SK-N-SH (cell line): Measurements from ENCODE around the gene TMEM117.

Experiments
- MXI1 ChIP-seq: IDR thresholded peaks from 2 replicates; pipeline ENCODE4 v1.6.1; 2012; ENCODE audit warnings: mild to moderate bottlenecking, low read depth, low read length, improper control_type of control experiment
- POLR2AphosphoS5 ChIP-seq: IDR thresholded peaks from 2 replicates; pipeline ENCODE4 v1.6.1; 2012; ENCODE audit warnings: low read depth, low read length
- SIN3A ChIP-seq: IDR thresholded peaks from 2 replicates; pipeline ENCODE4 v1.6.1; 2012; ENCODE audit warnings: low read depth, mild to moderate bottlenecking, low read length, moderate library complexity, borderline replicate concordance
- TCF12 ChIP-seq: IDR thresholded peaks from 2 replicates; pipeline ENCODE4 v1.4.0; 2012
- TEAD4 ChIP-seq: IDR thresholded peaks from 2 replicates; pipeline ENCODE4 v1.4.0; 2012; ENCODE audit warnings: mild to moderate bottlenecking, borderline replicate concordance; ENCODE audit not compliant: insufficient read depth

GRCh38 chr12:44314007-44314500 lies 478.2 kb downstream of the TMEM117 start:
- no peak for TF ChIP-seq POLR2AphosphoS5
- TF ChIP-seq SIN3A = no peak
- TF ChIP-seq MXI1 = no peak
- TF ChIP-seq TCF12 = no peak
- no peak for TF ChIP-seq TEAD4
